Diencephalon (tissue), 1 donor: ENCODE results near the gene VRK1. TPM values are rescaled to one million over a fixed set of nuclear protein-coding genes. Genes with fewer than 3 reads are reported as not detected.

Experiments
- total RNA-seq: library from RNA; depleted of rRNA; stranded (reverse); fragments of >200 nt; gene quantifications from one replicate; pipeline ENCODE4 v1.2.3, GENCODE V29; 2014

Gene VRK1, protein sequence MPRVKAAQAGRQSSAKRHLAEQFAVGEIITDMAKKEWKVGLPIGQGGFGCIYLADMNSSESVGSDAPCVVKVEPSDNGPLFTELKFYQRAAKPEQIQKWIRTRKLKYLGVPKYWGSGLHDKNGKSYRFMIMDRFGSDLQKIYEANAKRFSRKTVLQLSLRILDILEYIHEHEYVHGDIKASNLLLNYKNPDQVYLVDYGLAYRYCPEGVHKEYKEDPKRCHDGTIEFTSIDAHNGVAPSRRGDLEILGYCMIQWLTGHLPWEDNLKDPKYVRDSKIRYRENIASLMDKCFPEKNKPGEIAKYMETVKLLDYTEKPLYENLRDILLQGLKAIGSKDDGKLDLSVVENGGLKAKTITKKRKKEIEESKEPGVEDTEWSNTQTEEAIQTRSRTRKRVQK
- total RNA-seq: 80.7 TPM

DNA sequence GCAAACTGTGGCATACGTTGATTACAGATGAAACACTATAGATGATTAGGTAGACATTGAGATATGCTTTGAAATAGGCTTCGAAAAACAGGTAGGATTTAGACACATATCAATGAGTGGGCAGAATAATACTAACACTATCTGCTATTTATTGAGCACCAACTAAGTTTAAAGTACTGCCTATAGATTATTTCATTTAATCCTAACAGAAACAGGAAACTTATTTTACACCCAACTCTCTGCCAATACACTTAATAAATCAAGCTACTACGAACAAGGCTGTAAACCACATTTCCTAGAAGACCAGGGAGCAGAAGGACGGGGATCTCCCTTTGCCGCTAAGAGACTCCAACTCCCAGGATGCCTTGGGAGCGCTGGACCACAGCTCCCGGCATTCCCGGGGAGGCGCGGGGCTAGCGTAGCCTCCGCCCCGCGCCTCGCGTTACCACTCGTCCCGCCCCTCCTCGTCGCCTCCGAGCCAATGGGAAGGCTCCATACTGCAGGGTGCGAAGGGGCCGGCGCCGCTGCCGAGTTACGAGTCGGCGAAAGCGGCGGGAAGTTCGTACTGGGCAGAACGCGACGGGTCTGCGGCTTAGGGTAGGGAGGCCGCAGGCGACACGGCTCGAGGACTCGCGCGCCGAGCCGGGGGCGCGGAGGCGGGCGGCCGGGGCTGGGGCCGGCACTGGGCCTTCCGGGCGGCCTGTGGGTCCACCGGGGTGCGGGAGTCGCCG lies at the start of gene VRK1:
Gene VRK1, plus strand, starts transcription at position 532 of the 731 bp plus-strand sequence. CDS start 36,090 bp downstream, outside the sequence.

